ENCODE measurements around the gene ARID1A. TPM values are rescaled to one million over a fixed set of nuclear protein-coding genes. Genes with fewer than 3 reads are reported as not detected.

Gene ARID1A
- total and polyA plus RNA-seq, 9 of the 15 experiments (the other 6 are each of a cell fraction or from before 2014, with no cell fraction given), result 8.3 to 88.3 (median 22.5) TPM

DNA sequence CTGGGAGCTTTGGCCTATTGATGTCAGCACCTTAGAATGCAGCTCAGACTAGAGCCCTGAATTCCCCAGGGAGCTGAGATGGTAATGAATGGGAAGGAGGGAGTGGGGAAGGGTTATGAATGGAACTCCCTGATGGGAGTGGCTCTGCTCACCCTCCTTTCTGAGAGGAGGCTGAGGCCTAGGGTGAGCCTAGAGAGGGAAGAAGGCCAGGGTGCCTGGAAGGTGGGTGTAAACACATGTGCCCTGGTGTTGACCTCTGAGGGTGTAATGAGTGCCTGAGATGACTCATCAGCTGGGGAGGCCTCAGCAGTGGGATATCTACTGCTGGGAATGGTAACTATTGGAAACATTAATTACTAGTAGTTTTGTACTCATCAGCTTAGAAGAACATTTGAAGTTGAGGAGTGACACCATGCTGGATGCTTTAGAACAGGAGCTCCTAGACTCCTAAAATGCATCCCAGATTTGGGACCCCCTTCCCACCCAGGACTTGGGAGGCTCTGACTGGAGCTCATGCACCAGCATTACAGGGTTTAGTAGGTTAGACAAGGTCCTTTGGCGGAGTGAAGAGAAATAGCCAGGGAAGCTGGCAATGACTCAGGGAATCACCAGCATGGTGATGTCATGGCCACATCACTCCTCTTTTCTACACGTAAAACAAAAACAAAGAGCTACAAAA is 76.0 kb downstream of the ARID1A start (continued):
- peak; percentile 24; the same call in 1 of the 2 replicates for TF ChIP-seq REST (IDR thresholded peaks at IDR 0.05; ENCODE audit: borderline replicate concordance)
- TF ChIP-seq REST (CRISPR knock-in tag; IDR thresholded peaks at IDR 0.05; ENCODE audit: low read depth), result no peak
- no peak for TF ChIP-seq ZNF609 (CRISPR knock-in tag; IDR thresholded peaks at IDR 0.05; ENCODE audit: borderline replicate concordance)
- peak in 1 of 2 experiments; percentile 52; a peak in 1 of 4 replicates for TF ChIP-seq BCLAF1 (IDR thresholded peaks at IDR 0.05; ENCODE audit: borderline replicate concordance in 1 of 2, control insufficient read depth in 1 of 2, low read depth in 2 of 2, low read length in 1 of 2)
- TF ChIP-seq NUFIP1 (IDR thresholded peaks at IDR 0.05; ENCODE audit: partially characterized antibody), result peak; percentile 27
- TF ChIP-seq PHF21A (IDR thresholded peaks at IDR 0.05; ENCODE audit: borderline replicate concordance, low read depth), result peak; percentile 39; the same call in 1 of the 2 replicates
- TF ChIP-seq TRIM24 (IDR thresholded peaks at IDR 0.05), result peak; percentile 8 to 50; a peak in 2 of 4 replicates
- TF ChIP-seq BHLHE40 (IDR thresholded peaks at IDR 0.05; ENCODE audit: low read length), result peak; percentile 76
- TF ChIP-seq MYC (IDR thresholded peaks at IDR 0.05; ENCODE audit: low read depth, low read length), result peak; percentile 81
- no peak for TF ChIP-seq MYC (CRISPR knock-in tag; IDR thresholded peaks at IDR 0.05; ENCODE audit: borderline replicate concordance, low read depth)
- peak; percentile 80 for TF ChIP-seq NCOR1 (IDR thresholded peaks at IDR 0.05)

Data from K562 (cell line).